ENCODE measurements around the gene OTULINL.
A peak's percentile ranks its signal among the peaks of the same experiment; 100 is the strongest.

OTULINL gene

DNA sequence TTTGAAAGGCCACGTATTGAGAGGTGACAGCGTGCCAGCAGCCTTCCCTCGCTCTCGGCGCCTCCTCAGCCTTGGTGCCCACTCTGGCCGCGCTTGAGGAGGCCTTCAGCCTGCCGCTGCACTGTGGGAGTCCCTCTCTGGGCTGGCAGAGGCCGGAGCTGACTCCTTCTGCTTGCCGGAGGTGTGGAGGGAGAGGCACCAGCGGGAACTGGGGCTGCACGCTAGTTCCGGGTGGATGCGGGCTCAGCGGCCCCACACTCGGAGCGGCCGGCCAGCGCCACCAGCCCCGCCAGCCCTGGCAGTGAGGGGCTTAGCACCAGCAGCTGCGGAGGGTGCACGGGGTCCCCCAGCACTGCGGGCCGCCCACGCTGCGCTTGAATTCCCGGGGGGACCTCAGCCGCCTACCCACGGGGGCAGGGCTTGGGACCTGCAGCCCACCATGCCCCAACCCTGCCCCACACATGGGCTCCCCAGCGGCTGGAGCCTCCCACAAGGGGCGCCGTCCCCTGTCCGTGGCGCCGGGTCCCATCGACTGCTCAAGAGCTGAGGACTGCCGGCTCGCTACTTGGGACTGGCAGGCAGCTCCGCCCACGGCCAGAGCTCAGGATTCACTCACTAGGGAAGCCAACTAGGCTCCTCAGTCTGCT lies 4.4 kb upstream of the OTULINL start:
- no peak for DNase-seq

DNA sequence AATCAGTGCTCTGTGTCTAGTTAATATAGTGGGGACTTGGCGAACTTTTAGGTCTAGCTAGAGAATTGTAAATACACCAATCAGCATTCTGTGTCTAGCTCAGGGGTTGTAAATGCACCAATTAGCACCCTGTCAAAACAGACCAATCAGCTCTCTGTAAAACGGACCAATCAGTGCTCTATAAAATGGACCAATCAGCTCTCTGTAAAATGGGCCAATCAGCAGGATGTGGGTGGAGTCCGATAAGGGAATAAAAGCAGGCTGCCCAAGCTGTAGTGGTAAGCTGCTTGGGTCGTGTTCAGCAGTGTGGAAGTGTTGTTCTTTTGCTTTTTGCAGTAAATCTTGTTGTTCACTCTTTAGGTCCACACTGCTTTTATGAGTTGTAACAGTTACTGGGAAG lies 3.6 kb upstream of the OTULINL start:
- DNase-seq = no peak

DNA sequence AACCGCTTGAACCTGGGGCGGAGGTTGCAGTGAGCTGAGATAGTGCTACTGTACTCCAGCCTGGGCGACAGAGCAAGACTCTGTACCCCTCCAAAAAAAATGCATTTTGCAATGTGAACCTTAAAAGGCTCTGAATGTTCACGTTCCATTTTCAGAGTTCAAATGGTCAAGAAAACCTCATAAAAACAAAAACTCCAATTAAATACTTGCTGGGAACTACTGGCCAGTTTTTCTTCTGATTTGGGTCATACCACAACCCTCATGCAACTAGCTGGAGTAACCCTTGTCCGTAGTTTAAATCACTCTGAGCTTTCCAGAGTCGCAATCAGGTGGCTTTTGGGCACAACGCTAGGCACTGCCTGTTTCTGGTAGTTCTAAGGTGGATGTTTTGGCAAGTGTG lies 2.3 kb upstream of the OTULINL start:
- DNase-seq = no peak

DNA sequence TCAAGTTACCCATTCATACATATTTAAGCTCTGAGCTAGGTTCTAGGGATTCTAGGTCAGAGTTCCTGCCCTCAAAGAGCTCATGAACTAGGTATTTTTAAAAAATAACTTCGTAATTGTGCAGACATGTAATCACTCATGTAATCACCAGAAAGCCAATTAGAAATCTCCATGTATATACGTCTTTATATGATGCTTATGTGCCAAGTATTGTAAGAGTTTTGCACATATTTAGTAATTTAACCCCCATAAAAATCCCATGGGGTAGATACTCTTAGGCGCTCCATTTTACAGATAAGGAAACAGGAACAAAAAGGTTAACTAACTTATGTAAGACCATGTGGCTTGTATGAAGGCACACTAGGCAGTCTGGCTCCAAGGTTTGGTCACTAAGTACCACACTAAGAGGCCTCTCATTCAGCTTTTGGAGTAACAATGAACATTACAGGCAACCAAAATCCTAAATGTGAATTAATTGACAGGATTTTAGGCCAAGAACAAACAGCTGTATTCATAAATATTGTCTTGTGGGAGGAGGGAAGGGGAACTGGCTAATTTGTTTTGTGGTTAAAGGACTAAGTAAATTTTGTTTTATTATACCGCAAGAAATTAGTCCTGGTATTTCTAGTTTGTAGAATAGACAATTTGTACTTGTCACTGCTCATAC lies 1.7 kb upstream of the OTULINL start:
- no peak for DNase-seq

DNA sequence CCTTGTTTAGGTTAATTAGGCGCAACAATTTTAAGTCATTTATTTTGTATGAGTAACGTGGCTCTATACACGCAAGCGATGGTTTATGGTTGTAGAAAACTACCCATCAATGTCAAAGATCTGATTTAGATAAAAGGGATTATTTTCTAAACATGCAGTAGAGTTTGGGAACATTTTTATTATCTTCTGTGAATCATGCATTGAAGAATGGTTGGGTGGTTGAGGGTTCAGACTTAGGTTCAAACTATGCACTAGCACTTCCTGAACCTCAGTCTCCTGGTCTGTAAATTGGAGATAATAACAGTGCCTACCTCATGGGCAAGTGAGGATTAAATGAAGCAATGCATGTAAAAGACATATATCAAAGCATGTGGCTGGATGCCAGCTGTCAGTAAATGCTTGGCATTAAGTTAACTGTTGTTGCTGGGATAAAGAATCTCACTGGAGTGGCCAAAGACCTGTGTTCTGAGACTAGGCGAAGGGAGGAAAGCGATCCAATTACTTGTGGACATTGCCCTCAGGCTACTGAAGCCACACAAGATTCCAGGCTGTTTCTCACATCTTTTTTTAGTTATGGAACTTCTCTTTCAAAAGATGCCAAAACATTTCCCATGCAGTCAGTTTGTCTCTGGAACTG lies 1.1 kb upstream of the OTULINL start:
- peak; percentile 32 for DNase-seq

DNA sequence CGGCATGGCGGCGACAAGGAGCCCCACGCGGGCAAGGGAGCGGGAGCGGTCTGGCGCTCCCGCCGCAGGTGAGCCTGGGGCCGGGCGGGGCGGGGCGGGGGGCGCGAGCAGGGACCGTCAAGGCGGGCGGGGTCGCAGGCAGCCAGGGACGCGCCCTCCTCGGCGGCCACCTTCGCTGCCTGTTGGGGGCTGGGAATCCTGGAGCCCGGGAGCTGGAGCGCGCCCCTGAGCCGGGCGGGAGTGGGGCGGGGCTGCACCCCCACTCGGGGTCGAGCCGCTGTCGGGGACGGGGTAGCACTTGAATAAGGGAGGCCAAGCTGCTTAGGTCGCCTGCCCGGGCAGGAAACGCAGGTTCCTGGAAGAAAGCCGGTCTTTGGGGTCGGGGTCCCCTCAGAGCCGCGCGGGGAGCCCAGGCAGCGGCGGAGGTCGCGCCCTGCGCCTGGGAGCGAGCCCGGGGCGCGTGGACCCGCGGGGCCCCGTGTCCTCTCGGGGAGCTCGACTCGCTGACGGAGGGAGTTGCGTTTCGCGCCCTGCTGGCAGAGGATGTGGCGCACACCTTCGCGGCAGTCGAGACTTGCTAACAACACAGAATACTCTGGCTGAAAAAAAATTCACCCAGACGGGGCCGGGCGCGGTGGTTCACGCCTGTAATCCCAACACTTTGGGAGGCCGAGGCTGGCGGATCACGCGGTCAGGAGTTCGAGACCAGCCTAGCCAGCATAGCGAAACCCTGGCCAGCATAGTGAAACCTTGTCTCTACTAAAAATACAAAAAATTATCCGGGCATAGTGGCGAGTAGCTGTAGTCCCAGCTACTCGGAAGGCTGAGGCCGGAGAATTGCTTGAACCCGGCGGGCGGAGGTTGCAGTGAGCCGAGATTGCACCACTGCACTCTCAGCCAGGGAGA lies 552 bp downstream of the OTULINL start:
- peak; percentile 64 for DNase-seq

DNA sequence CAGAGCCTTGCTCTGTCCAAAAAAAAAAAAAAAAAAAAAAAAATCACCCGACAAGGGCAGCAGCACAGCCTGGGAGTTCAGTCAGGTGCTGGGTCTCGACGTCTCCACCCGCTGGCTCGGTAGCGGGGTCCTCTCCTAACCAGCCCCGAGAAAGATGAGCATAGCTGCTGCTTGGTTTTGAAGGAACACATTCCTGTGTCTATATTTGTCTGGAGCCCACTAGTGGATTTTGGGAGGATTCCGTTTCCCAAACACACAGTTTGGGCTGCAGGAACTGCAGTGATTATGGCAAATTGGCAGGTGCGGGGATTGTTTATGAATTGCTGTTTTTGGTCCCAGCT lies 1.2 kb downstream of the OTULINL start:
- DNase-seq = no peak

DNA sequence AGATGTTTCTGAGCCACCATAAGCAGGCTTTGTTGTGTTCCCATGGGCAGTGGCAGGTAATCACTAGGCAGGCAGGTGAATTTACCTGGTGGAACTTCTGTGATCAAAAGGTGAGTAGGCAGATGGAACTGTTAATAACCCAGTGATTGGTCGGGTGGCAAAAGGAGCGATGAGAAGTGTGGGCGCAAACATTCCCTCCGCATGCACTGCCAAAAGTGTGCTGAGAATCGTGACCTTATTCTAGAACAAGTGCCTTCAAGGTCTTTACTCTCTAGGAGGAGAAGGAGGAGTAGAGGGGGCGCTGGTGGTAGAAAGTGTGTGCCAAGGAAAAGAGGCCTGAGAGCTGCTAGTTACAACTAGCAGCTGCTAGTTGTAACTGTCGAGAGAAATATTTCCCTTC lies 3.3 kb downstream of the OTULINL start:
- DNase-seq = peak; percentile 33

DNA sequence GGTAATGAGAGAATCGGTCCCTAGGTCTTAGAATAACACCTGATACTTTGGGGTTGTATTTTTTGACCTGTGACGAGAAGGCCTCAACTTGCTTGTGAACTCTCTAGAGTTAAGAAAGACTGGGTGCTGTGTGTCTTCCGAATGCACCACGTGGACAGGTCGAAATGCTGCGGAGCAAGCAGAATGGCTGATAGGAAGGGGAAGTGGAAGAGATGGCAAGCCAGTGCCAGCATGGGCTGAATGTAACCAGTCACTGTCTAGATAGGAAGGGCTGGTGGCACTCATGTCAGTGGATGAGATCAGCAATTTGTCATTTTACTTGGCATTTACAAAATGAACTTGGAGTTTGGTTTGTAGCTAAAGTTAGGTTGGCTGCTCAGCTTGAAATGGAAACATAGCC lies 5.6 kb downstream of the OTULINL start:
- DNase-seq = no peak

DNA sequence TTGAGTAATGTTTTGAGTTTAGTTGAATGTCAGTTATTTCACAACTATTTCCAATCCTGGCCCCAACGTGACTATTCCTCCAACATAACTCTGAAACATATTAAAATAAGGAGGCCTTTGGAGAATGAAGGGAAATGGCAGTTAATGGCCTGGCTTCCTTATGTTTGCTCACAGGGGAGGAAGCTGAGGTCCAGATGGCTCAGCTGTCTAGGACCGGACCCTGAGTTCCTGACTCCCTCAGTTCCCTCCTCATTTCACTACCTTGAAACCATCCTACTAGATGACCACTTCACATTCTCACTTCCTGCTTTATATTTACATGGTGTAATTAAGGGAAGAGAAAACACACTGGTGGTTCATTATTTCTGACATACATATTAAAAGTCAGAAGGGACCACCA lies 6.6 kb downstream of the OTULINL start:
- DNase-seq = no peak

DNA sequence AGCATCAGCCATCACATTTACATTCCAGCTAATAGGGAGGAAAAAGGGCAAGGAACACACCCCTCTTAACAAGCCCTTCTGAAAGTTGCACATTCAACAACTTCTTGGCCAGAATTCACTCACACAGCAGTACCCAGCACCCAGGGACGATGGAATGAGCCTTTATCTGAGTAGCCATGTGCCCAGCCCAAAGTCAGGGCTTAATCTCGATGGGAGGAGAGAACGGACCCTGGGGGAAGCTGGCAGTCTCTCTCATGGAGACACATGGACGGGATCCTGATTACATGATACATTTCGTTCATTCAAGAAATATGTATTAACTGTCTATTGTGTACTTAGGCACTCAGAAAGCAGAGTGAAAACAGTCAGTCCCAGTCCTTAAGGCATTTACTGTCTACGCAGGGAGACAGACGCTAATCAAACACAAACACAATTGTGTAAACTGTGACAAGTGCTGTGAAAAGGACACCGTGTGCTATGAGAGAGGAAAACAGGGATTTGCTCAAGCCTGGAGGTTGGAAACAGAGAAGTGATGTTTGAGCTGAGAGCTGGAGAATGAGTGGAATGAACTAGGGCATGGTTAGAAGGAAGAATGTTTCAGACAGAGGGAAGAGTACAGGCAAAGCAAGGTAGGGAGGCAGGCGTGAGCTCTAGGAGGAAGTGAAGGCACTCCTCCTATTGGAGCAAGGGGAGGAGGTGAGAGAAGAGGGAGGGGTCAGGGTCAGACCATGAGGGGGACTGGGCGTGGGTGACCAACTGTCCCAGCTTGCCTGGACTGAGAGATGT lies 7.4 kb downstream of the OTULINL start:
- peak; percentile 81 for DNase-seq

DNA sequence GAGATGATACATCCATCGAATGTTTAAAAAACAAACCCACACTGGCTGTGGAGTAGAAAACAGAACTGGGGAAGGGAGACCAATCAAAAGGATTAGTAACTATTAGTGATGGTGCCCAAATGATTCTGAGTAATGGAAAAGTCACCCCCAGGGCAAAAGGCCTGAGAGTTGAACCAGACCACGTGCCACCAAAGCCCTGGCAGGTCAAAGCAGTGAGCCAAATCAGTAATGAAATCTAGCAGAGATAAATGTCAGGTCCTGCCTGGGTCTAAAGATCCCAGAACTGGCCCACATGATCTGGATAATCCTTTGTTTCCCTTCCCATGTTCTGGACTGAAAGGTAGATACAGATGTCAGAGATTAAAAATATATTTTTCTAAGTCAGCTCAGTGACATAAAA lies 9.4 kb downstream of the OTULINL start:
- no peak for DNase-seq

DNA sequence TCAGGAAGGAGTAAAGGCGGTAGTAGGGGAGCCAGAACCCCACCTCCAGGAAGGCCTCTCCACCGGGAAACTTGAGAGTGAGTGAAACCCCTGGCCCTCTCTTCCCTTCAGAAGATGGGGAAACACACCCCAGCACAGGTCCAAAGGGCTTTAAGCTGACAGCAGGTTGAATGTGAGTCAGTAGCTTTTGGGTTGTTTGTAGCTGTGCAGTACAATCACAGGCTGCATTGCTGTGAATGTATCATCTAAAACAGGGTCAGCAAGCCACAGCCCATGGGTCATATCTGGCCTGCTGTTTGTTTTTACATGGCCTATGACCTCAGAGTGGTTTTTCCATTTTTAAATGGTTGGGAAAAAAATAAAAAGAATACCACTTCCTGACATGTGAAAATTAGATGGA lies 10.0 kb downstream of the OTULINL start:
- DNase-seq = no peak

DNA sequence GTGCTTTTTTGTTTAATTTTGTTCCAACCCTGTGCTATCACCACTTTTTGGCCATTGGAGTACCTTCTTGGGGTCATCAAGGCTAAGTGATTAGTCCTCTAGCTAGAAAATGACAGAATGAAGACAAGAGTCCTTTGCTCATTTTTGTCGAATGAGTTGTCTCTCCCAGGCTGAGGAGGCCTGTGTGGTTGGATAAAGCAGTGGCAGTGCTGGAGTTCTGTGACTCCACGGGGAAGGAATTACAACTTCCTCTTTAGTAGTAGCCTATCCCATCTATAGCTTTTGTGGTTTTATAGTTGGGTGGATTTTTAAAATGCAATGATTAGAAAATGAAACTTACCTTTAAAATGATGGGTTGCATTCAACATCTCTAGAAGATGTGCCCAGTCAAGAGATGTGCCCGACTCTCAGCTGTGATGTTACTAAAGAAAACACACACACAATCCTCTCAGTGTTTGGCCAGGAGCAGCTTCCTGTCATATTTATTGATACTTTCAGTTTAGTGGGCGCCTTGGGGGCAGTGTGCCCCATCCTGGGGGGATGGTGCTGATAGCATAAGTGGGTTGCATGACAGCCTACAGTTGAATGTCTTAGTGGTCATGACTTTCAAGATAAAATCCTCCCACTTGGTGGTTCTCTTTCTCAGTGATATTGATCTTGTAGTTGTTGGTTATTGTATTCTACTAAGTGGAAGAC lies 11.9 kb downstream of the OTULINL start:
- DNase-seq = no peak

DNA sequence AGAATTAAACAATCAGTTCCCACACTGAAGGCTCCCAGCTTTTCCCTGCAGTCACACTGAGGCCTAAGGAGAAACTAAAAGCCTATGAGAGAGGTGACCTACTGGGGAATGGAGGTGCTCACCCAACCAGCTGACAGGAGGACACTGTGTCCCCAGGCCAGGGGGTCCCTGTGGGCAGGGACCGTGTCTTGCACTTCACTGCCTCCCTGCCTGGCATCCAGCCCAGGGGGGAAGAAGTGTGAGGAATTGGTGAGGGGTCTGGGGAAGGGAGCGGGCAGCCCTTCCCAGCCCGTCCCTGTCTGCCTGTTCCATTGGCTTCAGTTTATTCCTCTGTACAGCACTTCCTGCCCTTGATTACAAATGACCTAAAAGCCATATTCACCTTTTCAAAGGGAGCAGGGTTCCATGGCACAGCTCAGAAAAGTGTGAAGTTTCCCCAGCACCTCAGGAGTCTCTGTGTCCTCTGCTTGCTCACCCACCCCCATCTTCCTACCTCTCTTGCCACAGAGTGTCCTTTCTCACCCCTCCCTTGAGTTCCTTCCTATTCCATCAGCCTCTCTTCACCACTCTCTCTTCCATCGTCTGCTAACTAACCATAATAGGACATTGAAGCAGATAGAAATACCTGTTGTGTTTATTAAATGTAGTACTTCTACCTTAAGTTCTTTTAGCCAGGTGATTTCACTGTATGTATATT lies 12.9 kb downstream of the OTULINL start:
- DNase-seq = no peak

DNA sequence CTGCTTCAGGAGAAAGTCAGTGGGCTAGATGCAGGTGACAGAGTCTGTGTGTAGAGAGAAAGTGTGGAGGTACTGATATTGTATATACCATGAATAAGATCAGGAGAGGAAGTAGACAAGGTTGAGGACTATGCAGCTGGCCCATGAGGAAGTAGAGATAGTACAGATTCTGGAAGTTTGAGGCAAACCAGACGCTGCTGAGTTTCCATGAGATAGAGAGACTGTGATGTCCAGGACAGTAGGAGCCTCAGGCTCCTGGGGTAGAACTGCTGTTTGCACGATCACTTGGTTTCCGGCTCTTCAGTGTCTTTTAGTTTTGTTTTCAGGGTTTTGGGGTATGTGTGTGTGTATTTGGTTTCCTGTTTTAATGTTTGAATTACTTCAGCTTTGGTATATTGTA lies 13.6 kb downstream of the OTULINL start:
- DNase-seq = no peak

DNA sequence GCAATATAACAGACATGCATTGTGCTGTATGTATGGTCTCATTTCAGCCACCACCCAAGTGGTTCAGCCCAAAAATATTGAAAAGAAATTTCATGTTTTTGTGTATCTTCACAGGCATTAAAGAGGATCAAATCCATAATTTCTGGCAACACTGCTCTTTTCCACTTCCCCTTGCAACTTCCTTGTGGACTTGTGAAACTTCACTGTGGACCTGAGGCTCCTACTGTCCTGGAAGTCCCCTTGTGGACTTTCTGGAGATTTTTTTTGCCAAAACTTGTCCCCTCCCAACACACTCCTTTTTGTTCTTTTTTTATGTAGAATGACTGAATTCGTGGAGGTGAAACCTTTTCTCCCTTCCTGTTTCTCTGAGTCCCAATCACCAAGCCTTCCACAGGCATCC lies 14.3 kb downstream of the OTULINL start:
- no peak for DNase-seq

DNA sequence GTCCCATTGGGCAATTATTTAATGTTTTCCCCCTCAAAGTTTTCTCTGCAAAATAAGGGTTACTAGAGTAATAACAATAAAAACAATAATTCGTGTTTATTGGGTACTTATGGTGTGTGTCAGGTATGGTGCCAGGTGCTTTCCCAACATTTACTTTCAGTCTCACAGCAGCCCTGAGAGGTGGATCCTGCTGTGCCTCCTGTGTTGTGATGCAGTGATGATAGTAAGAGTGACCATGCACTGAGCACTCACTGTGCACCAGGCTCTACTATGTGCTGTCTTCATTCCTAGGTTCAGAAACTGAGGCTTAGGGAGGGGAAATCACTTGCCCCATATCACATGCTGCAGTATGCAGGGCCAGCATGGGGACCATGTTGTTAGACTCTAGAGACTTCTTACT lies 15.5 kb downstream of the OTULINL start:
- DNase-seq = no peak

DNA sequence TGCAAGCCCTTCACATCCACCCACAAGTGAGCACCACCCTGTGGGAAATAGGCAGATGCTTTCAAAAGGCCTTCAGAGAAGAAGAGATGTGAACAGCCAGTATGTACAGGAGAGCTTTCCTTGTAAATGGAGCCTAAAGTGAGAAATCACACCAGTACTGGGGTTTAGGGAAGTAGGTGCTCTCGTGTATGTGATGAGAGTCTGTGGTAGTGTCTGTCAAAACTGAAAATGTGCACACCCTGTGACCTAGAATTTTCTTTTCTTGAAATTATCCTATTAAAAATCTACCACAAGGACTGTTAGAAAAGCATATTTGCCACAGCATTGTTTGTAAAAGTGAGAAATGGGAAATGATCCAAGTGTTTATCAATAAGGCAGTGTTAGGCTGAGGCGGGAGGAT lies 16.6 kb downstream of the OTULINL start:
- DNase-seq = no peak

DNA sequence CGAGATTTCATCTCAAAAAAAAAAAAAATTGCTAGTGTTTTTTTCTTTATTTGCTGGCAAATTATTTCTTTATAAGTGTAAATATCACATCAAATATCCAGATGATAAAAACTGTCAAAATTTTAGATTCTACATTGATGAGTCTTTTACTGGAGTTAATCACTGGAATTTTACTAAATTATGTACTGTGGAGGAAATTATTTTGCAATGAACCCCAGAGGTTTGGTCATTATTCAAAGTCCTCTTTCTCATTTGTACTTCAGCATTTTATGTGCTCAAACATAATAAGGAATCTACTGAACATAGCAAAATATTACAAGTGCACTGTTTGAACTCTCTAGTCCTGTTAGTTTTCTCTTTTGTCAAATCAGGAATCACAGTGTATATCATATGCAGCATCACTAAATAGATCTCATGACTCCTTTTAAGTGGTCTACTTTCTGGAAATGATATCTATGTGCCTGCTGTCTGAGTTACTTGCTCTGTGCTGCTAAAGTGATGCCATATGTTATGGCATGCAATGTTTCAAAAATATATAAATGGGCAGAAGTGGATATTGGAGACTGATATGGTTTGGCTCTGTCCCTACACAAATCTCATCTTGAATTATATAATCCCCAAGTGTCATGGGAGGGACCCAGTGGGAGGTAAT lies 18.0 kb downstream of the OTULINL start:
- DNase-seq = no peak

DNA sequence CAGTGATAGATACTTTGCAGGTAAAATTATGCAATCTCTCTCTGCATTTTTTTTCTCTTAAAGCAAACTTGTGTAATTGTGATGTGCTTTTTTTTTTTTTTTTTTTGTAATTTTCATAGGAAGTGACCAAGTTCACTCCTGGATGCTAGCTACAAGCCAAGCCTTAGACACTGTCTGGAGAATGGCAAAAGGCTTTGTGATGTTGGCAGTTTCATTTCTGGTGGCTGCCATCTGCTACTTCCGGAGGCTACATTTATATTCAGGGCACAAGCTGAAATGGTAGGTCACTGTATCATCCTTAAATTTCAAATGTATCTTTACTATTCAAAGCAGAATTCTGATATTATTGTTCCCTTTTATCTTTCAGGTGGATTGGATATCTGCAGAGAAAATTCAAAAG lies 19.3 kb downstream of the OTULINL start:
- no peak for DNase-seq
